BLaER1 (cell line): ENCODE results near the gene HRH4.

Experiments used
- H3K27ac ChIP-seq: shearing (Covaris generic); formaldehyde crosslinking; 2 replicates; pipeline ENCODE4 v1.8.1; 2022
- H3K27me3 ChIP-seq: shearing (Covaris generic); formaldehyde crosslinking; 2 replicates; pipeline ENCODE4 v1.8.1; 2022
- H3K36me3 ChIP-seq: shearing (Covaris generic); formaldehyde crosslinking; 2 replicates; pipeline ENCODE4 v1.8.1; 2022
- H3K4me1 ChIP-seq: shearing (Covaris generic); formaldehyde crosslinking; 2 replicates; pipeline ENCODE4 v1.8.1; 2022
- H3K4me2 ChIP-seq: shearing (Covaris generic); formaldehyde crosslinking; 2 replicates; pipeline ENCODE4 v1.8.1; 2022
- H3K4me3 ChIP-seq: shearing (Covaris generic); formaldehyde crosslinking; 2 replicates; pipeline ENCODE4 v1.8.1; 2022
- H3K9ac ChIP-seq: shearing (Covaris generic); formaldehyde crosslinking; 2 replicates; pipeline ENCODE4 v1.8.1; 2022
- H3K9me3 ChIP-seq: shearing (Covaris generic); formaldehyde crosslinking; 2 replicates; pipeline ENCODE4 v1.8.1; 2022
- H4K20me1 ChIP-seq: shearing (Covaris generic); formaldehyde crosslinking; 2 replicates; pipeline ENCODE4 v1.8.1; 2022
- Cebpa-rat ChIP-seq: shearing (Covaris generic); IDR thresholded peaks from 2 replicates; pipeline ENCODE4 v1.8.1; 2022

HRH4 gene

GRCh38 chr18:24428709-24429108, 31.7 kb upstream of the HRH4 start:
- Histone ChIP-seq H4K20me1 (no peaks in the 10 kb centered on the region), H3K4me1 (no peaks in the 10 kb centered on the region), H3K4me2 (no peak overlapping the region), H3K27ac (no peak overlapping the region), H3K36me3 (peaks cover 7% of the 10 kb centered on the region; the same call in 1 of the 2 replicates), H3K9me3 (peaks cover 21% of the 10 kb centered on the region), H3K27me3 (peaks cover 29% of the 10 kb centered on the region), H3K9ac (no peak overlapping the region), H3K4me3 (no peak overlapping the region)
- TF ChIP-seq Cebpa-rat = no peak

GRCh38 chr18:24429188-24429587, 31.2 kb upstream of the HRH4 start:
- H3K4me3 ChIP-seq = no peak overlapping the region
- TF ChIP-seq Cebpa-rat = no peak
- H3K4me2 ChIP-seq = no peak overlapping the region
- H3K27ac ChIP-seq = no peak overlapping the region
- H3K9ac ChIP-seq = no peak overlapping the region
- H3K36me3 ChIP-seq = peaks cover 7% of the 10 kb centered on the region; the same call in 1 of the 2 replicates
- peaks cover 29% of the 10 kb centered on the region for H3K27me3 ChIP-seq
- no peaks in the 10 kb centered on the region for H4K20me1 ChIP-seq
- peaks cover 21% of the 10 kb centered on the region for H3K9me3 ChIP-seq
- H3K4me1 ChIP-seq = no peaks in the 10 kb centered on the region

- H3K27ac ChIP-seq = no peak overlapping the region
- no peak for TF ChIP-seq Cebpa-rat
- peaks cover 5% of the 10 kb centered on the region for H3K27me3 ChIP-seq
- H3K36me3 ChIP-seq = no peaks in the 10 kb centered on the region
- H3K4me1 ChIP-seq = no peaks in the 10 kb centered on the region
- H3K9ac ChIP-seq = no peak overlapping the region
- no peak overlapping the region for H3K4me3 ChIP-seq
- no peak overlapping the region for H3K4me2 ChIP-seq
- no peaks in the 10 kb centered on the region for H4K20me1 ChIP-seq
- H3K9me3 ChIP-seq = peaks cover under 1% of the 10 kb centered on the region; the same call in 1 of the 2 replicates
Measured at GRCh38 chr18:24432618-24433017, 27.8 kb upstream of the HRH4 start.

- Histone ChIP-seq H3K4me2 (no peak overlapping the region), H3K27me3 (no peaks in the 10 kb centered on the region), H3K36me3 (no peaks in the 10 kb centered on the region), H3K27ac (no peak overlapping the region), H4K20me1 (no peaks in the 10 kb centered on the region), H3K4me1 (no peaks in the 10 kb centered on the region), H3K9me3 (no peaks in the 10 kb centered on the region), H3K4me3 (no peak overlapping the region), H3K9ac (no peak overlapping the region)
- no peak for TF ChIP-seq Cebpa-rat
Measured at GRCh38 chr18:24436939-24437338, 23.5 kb upstream of the HRH4 start.

GRCh38 chr18:24443870-24444269, 16.6 kb upstream of the HRH4 start:
- no peaks in the 10 kb centered on the region for H3K27me3 ChIP-seq
- H3K4me2 ChIP-seq = no peak overlapping the region
- no peak overlapping the region for H3K9ac ChIP-seq
- no peaks in the 10 kb centered on the region for H4K20me1 ChIP-seq
- H3K27ac ChIP-seq = no peak overlapping the region
- H3K9me3 ChIP-seq = no peaks in the 10 kb centered on the region
- no peak overlapping the region for H3K4me3 ChIP-seq
- peaks cover 8% of the 10 kb centered on the region; the same call in 1 of the 2 replicates for H3K4me1 ChIP-seq
- H3K36me3 ChIP-seq = no peaks in the 10 kb centered on the region
- no peak for TF ChIP-seq Cebpa-rat

GRCh38 chr18:24446453-24446852, 14.0 kb upstream of the HRH4 start:
- peaks cover 8% of the 10 kb centered on the region; the same call in 1 of the 2 replicates for H3K4me1 ChIP-seq
- H3K4me2 ChIP-seq = no peak overlapping the region
- TF ChIP-seq Cebpa-rat = no peak

GRCh38 chr18:24446953-24447538, 13.4 kb upstream of the HRH4 start:
- no peaks in the 10 kb centered on the region for H4K20me1 ChIP-seq
- H3K9me3 ChIP-seq = no peaks in the 10 kb centered on the region
- no peak overlapping the region for H3K4me2 ChIP-seq
- no peak overlapping the region for H3K9ac ChIP-seq
- no peak for TF ChIP-seq Cebpa-rat
- H3K4me1 ChIP-seq = peaks cover 8% of the 10 kb centered on the region; the same call in 1 of the 2 replicates
- no peaks in the 10 kb centered on the region for H3K27me3 ChIP-seq
- no peak overlapping the region for H3K4me3 ChIP-seq
- no peaks in the 10 kb centered on the region for H3K36me3 ChIP-seq
- no peak overlapping the region for H3K27ac ChIP-seq

More at GRCh38 chr18:24446453-24446852, 14.0 kb upstream of the HRH4 start:
- H3K4me3 ChIP-seq = no peak overlapping the region
- no peaks in the 10 kb centered on the region for H3K27me3 ChIP-seq
- no peaks in the 10 kb centered on the region for H3K36me3 ChIP-seq
- H3K9ac ChIP-seq = no peak overlapping the region
- H3K9me3 ChIP-seq = no peaks in the 10 kb centered on the region
- no peaks in the 10 kb centered on the region for H4K20me1 ChIP-seq
- H3K27ac ChIP-seq = no peak overlapping the region

- H3K9me3 ChIP-seq = no peaks in the 10 kb centered on the region
- TF ChIP-seq Cebpa-rat = no peak
- no peaks in the 10 kb centered on the region for H4K20me1 ChIP-seq
- H3K9ac ChIP-seq = no peak overlapping the region
- H3K27me3 ChIP-seq = no peaks in the 10 kb centered on the region
- peaks cover 8% of the 10 kb centered on the region; the same call in 1 of the 2 replicates for H3K4me1 ChIP-seq
- H3K4me3 ChIP-seq = no peak overlapping the region
- no peaks in the 10 kb centered on the region for H3K36me3 ChIP-seq
- H3K4me2 ChIP-seq = no peak overlapping the region
- H3K27ac ChIP-seq = no peak overlapping the region
Measured at GRCh38 chr18:24447961-24448360, 12.5 kb upstream of the HRH4 start.

- Histone ChIP-seq H3K4me3 (no peak overlapping the region), H3K4me2 (no peak overlapping the region), H3K9ac (no peak overlapping the region), H3K27me3 (no peaks in the 10 kb centered on the region), H3K9me3 (no peaks in the 10 kb centered on the region; the same call in 1 of the 2 replicates), H3K4me1 (no peaks in the 10 kb centered on the region), H3K27ac (no peak overlapping the region), H4K20me1 (no peaks in the 10 kb centered on the region), H3K36me3 (no peaks in the 10 kb centered on the region)
- TF ChIP-seq Cebpa-rat = no peak
Measured at GRCh38 chr18:24456549-24456948, 3.9 kb upstream of the HRH4 start.

GRCh38 chr18:24459772-24460171, 665 bp upstream of the HRH4 start:
- Histone ChIP-seq H3K36me3 (no peaks in the 10 kb centered on the region), H3K4me2 (no peak overlapping the region), H3K4me1 (no peaks in the 10 kb centered on the region), H3K9me3 (no peaks in the 10 kb centered on the region; the same call in 1 of the 2 replicates), H3K27me3 (no peaks in the 10 kb centered on the region), H3K4me3 (no peak overlapping the region), H4K20me1 (no peaks in the 10 kb centered on the region), H3K9ac (no peak overlapping the region), H3K27ac (no peak overlapping the region)
- TF ChIP-seq Cebpa-rat = no peak
